D721Med (cell line): Measurements from ENCODE around the gene LPAR1.

ENCODE experiments used
- DNase-seq: peaks from one replicate; pipeline ENCODE4 v3.0.0; 2011; ENCODE audit warnings: low spot score; ENCODE audit not compliant: insufficient read length
- FAIRE-seq: peaks from 2 replicates; lab custom pipeline; 2011; peaks lifted over from hg19 to GRCh38; lab: Jason Lieb, UNC
- TF ChIP-seq, protein P1 (sequence below): IDR thresholded peaks from 2 replicates; pipeline ENCODE4 v1.5.1; 2012; ENCODE audit warnings: mild to moderate bottlenecking, control low read depth; ENCODE audit not compliant: insufficient read depth; ENCODE audit errors: missing control alignments

LPAR1 gene

DNA sequence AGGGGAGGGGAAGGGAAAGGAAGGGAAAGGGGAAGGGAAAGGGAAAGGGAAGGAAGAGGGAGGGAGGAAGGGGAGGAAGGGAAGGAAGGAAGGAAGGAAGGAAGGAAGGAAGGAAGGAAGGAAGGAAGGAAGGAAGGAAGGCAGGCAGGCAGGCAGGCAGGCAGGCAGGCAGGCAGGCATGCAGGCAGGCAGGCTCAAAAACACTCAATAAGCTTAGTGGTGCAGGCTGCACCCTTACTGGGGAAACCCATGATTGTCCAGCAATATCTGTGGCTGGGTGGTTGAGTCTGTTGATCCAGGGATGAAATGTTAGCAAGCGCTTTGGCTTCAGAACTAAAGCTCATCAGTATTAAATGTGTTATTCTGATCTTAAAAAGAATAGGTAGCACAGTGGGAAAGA, 145.6 kb downstream of the LPAR1 start:
- TF ChIP-seq, protein P1, sequence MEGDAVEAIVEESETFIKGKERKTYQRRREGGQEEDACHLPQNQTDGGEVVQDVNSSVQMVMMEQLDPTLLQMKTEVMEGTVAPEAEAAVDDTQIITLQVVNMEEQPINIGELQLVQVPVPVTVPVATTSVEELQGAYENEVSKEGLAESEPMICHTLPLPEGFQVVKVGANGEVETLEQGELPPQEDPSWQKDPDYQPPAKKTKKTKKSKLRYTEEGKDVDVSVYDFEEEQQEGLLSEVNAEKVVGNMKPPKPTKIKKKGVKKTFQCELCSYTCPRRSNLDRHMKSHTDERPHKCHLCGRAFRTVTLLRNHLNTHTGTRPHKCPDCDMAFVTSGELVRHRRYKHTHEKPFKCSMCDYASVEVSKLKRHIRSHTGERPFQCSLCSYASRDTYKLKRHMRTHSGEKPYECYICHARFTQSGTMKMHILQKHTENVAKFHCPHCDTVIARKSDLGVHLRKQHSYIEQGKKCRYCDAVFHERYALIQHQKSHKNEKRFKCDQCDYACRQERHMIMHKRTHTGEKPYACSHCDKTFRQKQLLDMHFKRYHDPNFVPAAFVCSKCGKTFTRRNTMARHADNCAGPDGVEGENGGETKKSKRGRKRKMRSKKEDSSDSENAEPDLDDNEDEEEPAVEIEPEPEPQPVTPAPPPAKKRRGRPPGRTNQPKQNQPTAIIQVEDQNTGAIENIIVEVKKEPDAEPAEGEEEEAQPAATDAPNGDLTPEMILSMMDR = no peak
- DNase-seq (no peak), FAIRE-seq (no peak)

DNA sequence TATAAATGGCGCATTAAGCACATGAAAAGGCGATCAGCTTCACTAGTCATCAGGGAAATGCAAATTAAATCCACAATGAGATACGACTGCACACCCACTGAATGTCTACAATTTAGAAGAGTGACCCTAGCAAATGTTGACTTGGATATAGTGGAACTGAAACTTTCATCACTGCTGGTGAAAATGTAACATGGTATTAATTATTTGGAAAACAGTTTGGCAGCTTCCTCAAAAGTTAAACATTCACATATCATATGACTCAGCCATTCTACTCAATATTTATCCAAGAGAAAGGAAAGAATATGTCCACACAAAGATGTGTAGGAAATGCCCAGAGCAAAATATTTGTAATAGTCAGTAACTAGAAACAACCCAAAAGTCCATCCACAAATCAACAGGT, 146.5 kb downstream of the LPAR1 start:
- DNase-seq (no peak), FAIRE-seq (no peak)
- TF ChIP-seq, protein P1 = no peak

GRCh38 chr9:110890416-110890815, 147.9 kb downstream of the LPAR1 start:
- TF ChIP-seq, protein P1 = no peak
- DNase-seq (no peak), FAIRE-seq (no peak)

GRCh38 chr9:110887276-110887675, 151.0 kb downstream of the LPAR1 start:
- no peak for DNase-seq
- TF ChIP-seq, protein P1 = no peak
- no peak for FAIRE-seq

- DNase-seq (no peak), FAIRE-seq (no peak)
- TF ChIP-seq, protein P1 = no peak
Observed at GRCh38 chr9:110886832-110887231, 151.4 kb downstream of the LPAR1 start.

DNA sequence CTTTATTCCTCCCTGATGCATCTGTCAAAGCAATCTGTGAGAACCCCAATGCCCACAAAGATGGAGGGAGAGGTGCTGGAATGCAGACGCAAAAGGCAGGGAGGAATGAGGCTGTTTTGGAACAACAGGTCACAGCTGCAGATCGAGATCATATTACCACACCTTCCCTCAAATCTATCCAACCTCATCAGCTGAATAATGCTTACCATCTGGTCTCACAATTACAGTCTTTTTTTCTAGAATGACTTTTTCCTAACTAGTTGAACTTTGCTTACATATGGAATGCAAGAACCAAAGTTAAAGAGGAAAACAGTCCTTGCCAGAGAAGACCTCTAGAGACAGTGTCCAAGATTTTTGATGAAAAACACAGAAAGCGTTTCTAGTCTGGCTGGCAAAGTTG, 158.1 kb downstream of the LPAR1 start:
- FAIRE-seq (no peak), DNase-seq (no peak)
- TF ChIP-seq, protein P1 = no peak

DNA sequence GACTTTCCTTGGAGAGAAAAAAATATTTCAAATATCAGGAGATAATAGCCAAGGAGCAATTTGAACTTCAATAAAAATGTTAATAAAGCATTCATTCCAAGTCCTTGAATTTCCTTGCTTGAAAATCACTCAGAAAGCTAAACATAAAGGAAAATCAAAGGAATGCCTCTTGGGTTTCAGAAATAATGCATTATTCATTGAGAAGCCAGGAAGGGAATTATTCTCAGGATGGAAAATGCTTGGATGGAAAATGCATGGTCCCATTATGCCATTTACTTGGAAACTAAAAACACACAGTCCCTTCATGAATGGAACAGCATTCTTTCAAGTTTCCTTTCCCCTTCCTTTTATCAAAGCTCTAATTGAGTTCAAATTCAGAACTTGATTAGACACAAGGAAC, 160.9 kb downstream of the LPAR1 start:
- TF ChIP-seq, protein P1 = no peak
- DNase-seq (no peak), FAIRE-seq (no peak)
